Cardiac muscle cell (in vitro differentiated cells and primary cell): ENCODE data around the gene PLA2G2D. TPM values are rescaled to one million over a fixed set of nuclear protein-coding genes. Genes with fewer than 3 reads are reported as not detected.

Source experiments
- DNase-seq, 2 donors: peaks; one replicate each; pipeline versions ENCODE4 v3.0.0 to v3.0.0-alpha.2; 2010 to 2017; ENCODE audit warnings: low read depth in 1 of 2, low spot score in 1 of 2
- H3K27ac ChIP-seq: fragments of 200-600 bp; sonication (generic); 2 replicates; pipeline ENCODE4 v1.5.1; 2016
- H3K27me3 ChIP-seq: fragments of 200-600 bp; sonication (generic); 2 replicates; pipeline ENCODE4 v1.6.0; 2016; ENCODE audit warnings: control low read depth
- H3K36me3 ChIP-seq: fragments of 200-600 bp; sonication (generic); 2 replicates; pipeline ENCODE4 v1.5.1; 2016; ENCODE audit warnings: control low read depth
- H3K4me1 ChIP-seq: fragments of 200-600 bp; sonication (generic); 2 replicates; pipeline ENCODE4 v1.8.1; 2017; ENCODE audit warnings: low read depth, mild to moderate bottlenecking, mixed run types
- H3K4me3 ChIP-seq: fragments of 200-600 bp; sonication (generic); 2 replicates; pipeline ENCODE4 v1.5.1; 2016; ENCODE audit warnings: mild to moderate bottlenecking
- H3K9me3 ChIP-seq: fragments of 200-600 bp; sonication (generic); 2 replicates; pipeline ENCODE4 v1.5.1; 2017; ENCODE audit warnings: low read depth, mild to moderate bottlenecking, control low read depth
- CTCF ChIP-seq: IDR thresholded peaks from 2 replicates; pipeline ENCODE4 v1.5.1; 2012; ENCODE audit warnings: low read depth, mild to moderate bottlenecking, low read length
- polyA plus RNA-seq: library from polyadenylated mRNA; unstranded; fragments of >200 nt; fragmentation: Nextera tagmentation; extraction: Ambion mirVana; gene quantifications from 2 replicates; pipeline ENCODE4 v1.2.1, GENCODE V29; 2016
- total RNA-seq: library from RNA; depleted of rRNA; stranded (reverse); fragments of >200 nt; gene quantifications from 2 replicates; pipeline ENCODE4 v1.2.3, GENCODE V29; 2016

The PLA2G2D gene
- total RNA-seq: not detected in 2 replicates
- polyA plus RNA-seq: not detected in 2 replicates

GRCh38 chr1:20119347-20119746 is at the start of gene PLA2G2D:
Gene PLA2G2D, minus strand, starts transcription at chr1:20119536. Its CDS starts 38 bp downstream, at chr1:20119498.
- no peaks in the 10 kb centered on the region for H3K36me3 ChIP-seq
- no peak for DNase-seq
- H3K27ac ChIP-seq: no peak within 1 kb of the TSS
- peaks cover 17% of the 10 kb centered on the region for H3K27me3 ChIP-seq
- no peaks in the 10 kb centered on the region for H3K9me3 ChIP-seq
- H3K4me3 ChIP-seq: no peak within 1 kb of the TSS
- no peaks in the 10 kb centered on the region for H3K4me1 ChIP-seq
- TF ChIP-seq CTCF: no peak

- Histone ChIP-seq H3K4me1 (no peaks in the 10 kb centered on the region), H3K4me3 (no peak overlapping the region), H3K36me3 (no peaks in the 10 kb centered on the region), H3K27ac (no peak overlapping the region), H3K27me3 (no peaks in the 10 kb centered on the region), H3K9me3 (no peaks in the 10 kb centered on the region)
- no peak for DNase-seq
- no peak for TF ChIP-seq CTCF
These were observed 49.5 kb upstream of the PLA2G2D start for GRCh38 chr1:20168564-20169491.

GRCh38 chr1:20167126-20167525 is 47.8 kb upstream of the PLA2G2D start:
- no peak for TF ChIP-seq CTCF
- Histone ChIP-seq H3K27ac (no peak overlapping the region), H3K27me3 (no peaks in the 10 kb centered on the region), H3K36me3 (no peaks in the 10 kb centered on the region), H3K4me3 (no peak overlapping the region), H3K9me3 (no peaks in the 10 kb centered on the region), H3K4me1 (no peaks in the 10 kb centered on the region)
- DNase-seq: no peak

- peak in 1 of 2 donors; percentile 71 for DNase-seq
- no peaks in the 10 kb centered on the region for H3K4me1 ChIP-seq
- no peaks in the 10 kb centered on the region for H3K27me3 ChIP-seq
- H3K36me3 ChIP-seq: no peaks in the 10 kb centered on the region
- no peak for TF ChIP-seq CTCF
- no peak overlapping the region for H3K27ac ChIP-seq
- no peak overlapping the region for H3K4me3 ChIP-seq
- no peaks in the 10 kb centered on the region for H3K9me3 ChIP-seq
These were observed 46.7 kb upstream of the PLA2G2D start for GRCh38 chr1:20166051-20166450.

DNA sequence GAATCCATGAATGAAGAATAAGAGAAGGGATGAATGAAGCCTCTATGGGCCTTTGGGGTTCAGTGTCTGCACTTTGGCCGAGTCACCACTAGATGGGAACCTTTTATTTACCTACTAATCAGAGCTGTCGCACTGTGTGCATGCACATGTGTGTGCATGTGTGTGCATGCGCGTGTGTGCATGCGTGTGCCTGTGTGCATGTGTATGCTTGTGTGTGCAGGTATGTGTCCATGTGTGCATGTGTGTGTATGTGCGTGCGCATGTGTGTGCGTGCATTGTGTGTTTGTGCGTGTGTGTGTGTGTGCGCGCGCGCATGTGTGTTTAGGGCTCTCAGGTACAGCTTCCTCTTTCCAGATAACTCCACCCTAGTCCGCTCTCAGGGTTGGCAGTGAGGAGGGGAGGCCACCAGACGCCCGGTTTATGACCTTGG is 46.2 kb upstream of the PLA2G2D start:
- H3K9me3 ChIP-seq: no peaks in the 10 kb centered on the region
- no peaks in the 10 kb centered on the region for H3K36me3 ChIP-seq
- H3K27me3 ChIP-seq: no peaks in the 10 kb centered on the region
- H3K4me3 ChIP-seq: no peak overlapping the region
- no peaks in the 10 kb centered on the region for H3K4me1 ChIP-seq
- TF ChIP-seq CTCF: peak; percentile 55
- H3K27ac ChIP-seq: no peak overlapping the region
- DNase-seq: peak in 1 of 2 donors; percentile 35
